Neuronal stem cell (in vitro differentiated cells): ENCODE data around the gene KIAA0930.
A peak's percentile ranks its signal among the peaks of the same experiment; 100 is the strongest.

Experiments used
- DNase-seq: peaks from one replicate; pipeline ENCODE4 v3.0.0-alpha.2; 2013; ENCODE audit warnings: low spot score
- H2AFZ ChIP-seq: one replicate; pipeline ENCODE4 v1.6.1; 2013; ENCODE audit warnings: mild to moderate bottlenecking, low read length, inconsistent platforms
- H2AK5ac ChIP-seq: 2 replicates; pipeline ENCODE4 v1.6.1; 2013; ENCODE audit warnings: low read depth, mild to moderate bottlenecking, inconsistent platforms, low read length, moderate library complexity, mixed read lengths
- H2BK120ac ChIP-seq: 2 replicates; pipeline ENCODE4 v1.6.1; 2013; ENCODE audit warnings: low read depth, mild to moderate bottlenecking, inconsistent platforms, low read length, moderate library complexity, mixed read lengths
- H2BK12ac ChIP-seq: one replicate; pipeline ENCODE4 v1.6.1; 2013; ENCODE audit warnings: low read length, inconsistent platforms
- H2BK15ac ChIP-seq: 2 replicates; pipeline ENCODE4 v1.6.1; 2013; ENCODE audit warnings: mild to moderate bottlenecking, low read length, inconsistent platforms, mixed read lengths
- H2BK5ac ChIP-seq: one replicate; pipeline ENCODE4 v1.6.1; 2013; ENCODE audit warnings: inconsistent platforms, mild to moderate bottlenecking, low read length, moderate library complexity
- H3K14ac ChIP-seq: one replicate; pipeline ENCODE4 v1.6.1; 2013; ENCODE audit warnings: low read length, inconsistent platforms
- H3K18ac ChIP-seq: 2 replicates; pipeline ENCODE4 v1.6.1; 2013; ENCODE audit warnings: low read length, inconsistent platforms
- H3K23ac ChIP-seq: 2 replicates; pipeline ENCODE4 v1.6.1; 2013; ENCODE audit warnings: low read depth, mild to moderate bottlenecking, mixed read lengths, low read length, inconsistent platforms; ENCODE audit not compliant: poor library complexity
- H3K27ac ChIP-seq: replicated peaks from 3 replicates; pipeline ENCODE4 v1.5.1; 2013; ENCODE audit warnings: low read length, inconsistent platforms
- H3K27me3 ChIP-seq, 3 experiments: 2 replicates each; pipeline ENCODE4 v1.6.1; 2013; ENCODE audit warnings: low read length in 3 of 3, mild to moderate bottlenecking in 2 of 3, inconsistent platforms in 1 of 3, low read depth in 1 of 3, mixed read lengths in 1 of 3, moderate library complexity in 1 of 3; ENCODE audit not compliant: control insufficient read depth in 3 of 3, insufficient read depth in 3 of 3
- H3K36me3 ChIP-seq, 2 donors: replicated peaks in 1 of 2; 2 replicates each; pipeline ENCODE4 v1.6.1; 2013; ENCODE audit warnings: low read length in 2 of 2; ENCODE audit not compliant: control insufficient read depth in 2 of 2, insufficient read depth in 2 of 2
- H3K4ac ChIP-seq: 2 replicates; pipeline ENCODE4 v1.6.1; 2013; ENCODE audit warnings: inconsistent platforms, mild to moderate bottlenecking, low read length, moderate library complexity
- H3K4me1 ChIP-seq, 2 donors: 1 replicate in 1 of 2; 2 replicates in 1 of 2; pipeline ENCODE4 v1.6.1; 2013; ENCODE audit warnings: low read length in 2 of 2, low read depth in 1 of 2; ENCODE audit not compliant: control insufficient read depth in 2 of 2, insufficient read depth in 1 of 2
- H3K4me2 ChIP-seq: one replicate; pipeline ENCODE4 v1.6.1; 2013; ENCODE audit warnings: mild to moderate bottlenecking, low read length, inconsistent platforms; ENCODE audit not compliant: insufficient read depth, poor library complexity, severe bottlenecking
- H3K4me3 ChIP-seq, 2 donors: 2 replicates each; pipeline ENCODE4 v1.5.1; 2013; ENCODE audit warnings: low read length in 2 of 2, mild to moderate bottlenecking in 2 of 2, inconsistent platforms in 1 of 2, moderate library complexity in 1 of 2
- H3K79me1 ChIP-seq: one replicate; pipeline ENCODE4 v1.6.1; 2013; ENCODE audit warnings: low read depth, mild to moderate bottlenecking, inconsistent platforms, low read length, moderate library complexity
- H3K9ac ChIP-seq: one replicate; pipeline ENCODE4 v1.6.1; 2013; ENCODE audit warnings: mild to moderate bottlenecking, low read depth, low read length, inconsistent platforms; ENCODE audit not compliant: poor library complexity
- H3K9me3 ChIP-seq, 2 donors: replicated peaks in 1 of 2; 2 replicates each; pipeline versions ENCODE3 to v1.6.1; 2013; ENCODE audit warnings: low read length in 2 of 2, mild to moderate bottlenecking in 2 of 2, inconsistent platforms in 1 of 2, low read depth in 1 of 2, mixed read lengths in 1 of 2, moderate library complexity in 1 of 2; ENCODE audit not compliant: control insufficient read depth in 2 of 2, insufficient read depth in 1 of 2
- H4K8ac ChIP-seq: one replicate; pipeline ENCODE4 v1.6.1; 2013; ENCODE audit warnings: low read depth, mild to moderate bottlenecking, inconsistent platforms, low read length, moderate library complexity
- H4K91ac ChIP-seq: one replicate; pipeline ENCODE4 v1.6.1; 2013; ENCODE audit warnings: low read length, low read depth, mild to moderate bottlenecking, inconsistent platforms; ENCODE audit not compliant: poor library complexity
- WGBS, 2 donors: extraction: QIAGEN DNeasy Blood & Tissue Kit; methylation state at CpG; one replicate each; pipeline ENCODE4 v1.1.7; 2013; ENCODE audit warnings: missing lambda C conversion rate in 2 of 2, mixed read lengths in 1 of 2; ENCODE audit not compliant: insufficient read length in 2 of 2, insufficient replicate concordance in 1 of 2; ENCODE audit errors: extremely low coverage in 2 of 2; 5-methylcytosine and 5-hydroxymethylcytosine counted together

KIAA0930 gene

DNA sequence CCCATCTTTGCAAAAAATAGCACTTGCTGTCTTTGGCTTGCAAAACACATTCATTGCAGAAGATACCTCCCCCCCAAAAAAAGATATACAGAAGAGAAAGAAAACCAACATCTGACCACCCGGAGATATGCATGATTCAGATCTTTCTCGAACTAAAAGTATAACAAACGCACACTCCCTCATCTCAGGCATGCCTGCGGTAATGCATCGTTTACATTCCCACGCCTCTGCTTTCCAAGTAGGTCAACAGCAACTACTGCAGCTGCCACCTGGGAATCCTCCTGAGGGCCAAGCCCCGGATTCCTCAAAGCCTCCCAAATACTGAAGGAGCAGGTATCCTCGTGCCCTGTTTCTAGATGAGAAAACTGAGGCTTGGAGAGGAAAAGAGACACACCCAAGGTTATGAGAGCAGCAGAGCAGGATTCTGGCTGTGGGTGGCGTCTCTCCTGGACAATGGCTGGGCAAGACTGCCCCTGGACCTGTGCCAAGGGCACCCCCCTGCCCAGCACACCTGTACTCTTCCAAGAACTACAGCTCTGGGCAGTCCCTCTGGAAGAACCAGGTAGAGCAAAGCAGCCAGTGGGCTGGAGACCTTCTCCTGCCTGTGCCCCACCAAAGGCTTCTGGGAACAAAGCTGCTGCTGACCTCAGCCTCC, 38.9 kb downstream of the KIAA0930 start:
- no peak overlapping the region for H3K4ac ChIP-seq
- H3K79me1 ChIP-seq = peaks cover 3% of the 10 kb centered on the region
- H3K27me3 ChIP-seq = no peaks in the 10 kb centered on the region
- no peak overlapping the region for H2BK120ac ChIP-seq
- H3K36me3 ChIP-seq = peaks cover 16 to 34% of the 10 kb centered on the region in 2 donors
- H2AK5ac ChIP-seq = no peak overlapping the region
- no peak overlapping the region for H3K27ac ChIP-seq
- no peaks in the 10 kb centered on the region for H3K9me3 ChIP-seq
- no peak overlapping the region for H3K14ac ChIP-seq
- no peak overlapping the region for H4K8ac ChIP-seq
- H4K91ac ChIP-seq = no peak overlapping the region
- no peak overlapping the region for H2BK5ac ChIP-seq
- no peak overlapping the region for H3K4me3 ChIP-seq
- H3K23ac ChIP-seq = no peak overlapping the region
- peaks cover 0 to 9% of the 10 kb centered on the region in 2 donors for H3K4me1 ChIP-seq
- no CpG with 5 or more reads among the region's 9 CpGs for WGBS, 2 donors
- H2BK15ac ChIP-seq = no peak overlapping the region
- DNase-seq = no peak
- H2AFZ ChIP-seq = no peak overlapping the region
- no peak overlapping the region for H3K4me2 ChIP-seq
- H3K18ac ChIP-seq = peak overlapping the region; percentile 24
- H2BK12ac ChIP-seq = no peak overlapping the region
- H3K9ac ChIP-seq = no peak overlapping the region

DNA sequence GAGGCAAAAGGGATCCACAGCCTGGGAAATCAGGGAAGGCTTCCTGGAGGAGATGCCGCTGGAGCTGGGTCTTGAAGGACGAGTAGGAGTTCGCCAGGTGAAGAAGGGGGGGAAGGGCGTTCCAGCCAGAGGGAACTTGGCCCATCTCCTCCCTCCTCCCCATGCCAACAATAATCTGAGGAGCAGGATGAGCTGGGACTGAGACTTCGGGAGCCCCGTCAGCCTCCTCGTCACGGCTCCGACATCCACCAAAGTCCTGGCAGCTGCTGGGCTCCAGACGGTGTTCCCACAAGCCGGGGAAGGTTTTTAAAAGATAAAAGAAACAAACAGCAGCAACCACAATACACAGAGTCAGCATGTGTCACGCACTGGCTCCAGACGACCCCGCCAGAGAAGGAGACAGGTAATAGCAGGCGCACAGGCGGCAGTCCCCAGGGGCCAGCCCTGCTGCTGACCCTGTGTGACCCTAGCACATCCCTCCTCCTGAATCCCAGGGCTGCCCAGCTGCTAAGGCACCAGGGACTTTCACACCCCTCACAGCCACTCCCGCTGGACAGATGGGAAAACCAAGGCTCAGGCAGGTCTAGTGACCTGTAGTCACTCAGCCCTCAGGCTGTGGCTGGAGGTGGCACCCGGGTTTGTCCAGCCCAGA, 39.7 kb downstream of the KIAA0930 start:
- Histone ChIP-seq H3K36me3 (peaks cover 16 to 39% of the 10 kb centered on the region in 2 donors), H4K91ac (no peak overlapping the region), H4K8ac (no peak overlapping the region), H2BK12ac (no peak overlapping the region), H2BK15ac (no peak overlapping the region), H3K9ac (no peak overlapping the region), H2BK5ac (peak overlapping the region; percentile 53), H3K4ac (no peak overlapping the region), H3K27ac (no peak overlapping the region), H3K79me1 (peaks cover 3% of the 10 kb centered on the region), H3K27me3 (no peaks in the 10 kb centered on the region), H3K18ac (no peak overlapping the region), H3K23ac (no peak overlapping the region), H3K4me3 (no peak overlapping the region), H3K4me2 (no peak overlapping the region), H2AK5ac (no peak overlapping the region), H3K14ac (peak overlapping the region; percentile 75), H2AFZ (no peak overlapping the region), H2BK120ac (no peak overlapping the region), H3K9me3 (no peaks in the 10 kb centered on the region), H3K4me1 (peaks cover 0 to 9% of the 10 kb centered on the region in 2 donors)
- no peak for DNase-seq
- WGBS, 2 donors = no CpG with 5 or more reads among the region's 18 CpGs

DNA sequence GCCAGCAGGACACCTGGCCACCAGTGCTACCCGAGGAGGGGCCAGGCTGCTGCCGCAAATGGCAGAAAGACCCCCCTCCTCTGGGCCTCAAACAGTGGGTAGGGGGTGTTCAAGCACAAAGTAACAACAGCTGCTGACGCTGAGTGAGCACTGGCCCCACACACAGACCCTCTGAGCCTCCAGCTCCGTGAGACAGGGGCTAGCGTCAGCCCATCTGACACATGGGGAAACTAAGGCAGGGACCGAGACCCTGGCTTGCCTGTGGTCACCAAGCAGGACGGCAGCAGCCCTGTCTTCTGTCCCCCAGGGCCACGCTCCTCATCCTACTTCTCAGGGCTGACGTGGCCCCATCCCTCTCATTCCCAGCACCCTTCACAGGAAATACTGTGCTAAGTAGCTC, 40.5 kb downstream of the KIAA0930 start:
- Histone ChIP-seq H3K18ac (no peak overlapping the region), H3K27ac (no peak overlapping the region), H2BK5ac (no peak overlapping the region), H3K4me2 (no peak overlapping the region), H2AFZ (no peak overlapping the region), H4K8ac (no peak overlapping the region), H3K36me3 (peaks cover 16 to 41% of the 10 kb centered on the region in 2 donors), H3K14ac (peak overlapping the region; percentile 9), H3K4me1 (peaks cover 0 to 9% of the 10 kb centered on the region in 2 donors), H3K4ac (no peak overlapping the region), H3K4me3 (no peak overlapping the region), H3K27me3 (no peaks in the 10 kb centered on the region), H3K79me1 (peaks cover 3% of the 10 kb centered on the region), H3K9ac (no peak overlapping the region), H3K9me3 (no peaks in the 10 kb centered on the region), H2BK12ac (no peak overlapping the region), H3K23ac (peak overlapping the region; percentile 5), H2BK120ac (no peak overlapping the region), H2AK5ac (no peak overlapping the region), H2BK15ac (no peak overlapping the region), H4K91ac (no peak overlapping the region)
- no CpG with 5 or more reads among the region's 9 CpGs for WGBS, 2 donors
- DNase-seq = no peak

DNA sequence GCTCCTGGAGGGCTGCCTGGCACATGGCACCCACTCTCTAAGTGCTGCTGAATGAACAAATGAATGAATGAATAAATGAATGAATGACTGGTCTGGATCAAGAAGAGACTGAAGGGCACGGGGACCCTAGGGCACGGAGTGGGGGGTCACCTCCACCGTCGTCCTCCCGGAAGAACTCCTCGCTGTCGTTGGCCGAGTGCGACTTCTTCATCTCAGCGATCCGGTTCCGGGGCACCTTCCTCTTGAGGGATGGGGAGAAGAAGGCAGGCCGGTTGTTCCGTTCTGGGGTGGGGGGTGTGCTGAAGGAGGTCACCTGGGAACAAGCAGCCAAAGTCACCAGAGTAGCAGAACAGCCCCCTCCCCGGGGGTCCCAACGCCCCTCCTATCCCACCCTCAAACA, 41.0 kb downstream of the KIAA0930 start:
- peaks cover 3% of the 10 kb centered on the region for H3K79me1 ChIP-seq
- no peak overlapping the region for H3K4ac ChIP-seq
- H4K8ac ChIP-seq = no peak overlapping the region
- H3K4me1 ChIP-seq = peaks cover 0 to 9% of the 10 kb centered on the region in 2 donors
- H3K23ac ChIP-seq = peak overlapping the region; percentile 5
- H3K9me3 ChIP-seq = no peaks in the 10 kb centered on the region
- H2BK12ac ChIP-seq = no peak overlapping the region
- peak overlapping the region; percentile 9 for H3K14ac ChIP-seq
- no peak overlapping the region for H2BK5ac ChIP-seq
- no CpG with 5 or more reads among the region's 16 CpGs for WGBS, 2 donors
- H2BK120ac ChIP-seq = no peak overlapping the region
- H3K4me2 ChIP-seq = no peak overlapping the region
- no peak overlapping the region for H2BK15ac ChIP-seq
- no peak overlapping the region for H3K4me3 ChIP-seq
- H3K9ac ChIP-seq = no peak overlapping the region
- H2AFZ ChIP-seq = no peak overlapping the region
- no peak overlapping the region for H2AK5ac ChIP-seq
- H3K36me3 ChIP-seq = peaks cover 16 to 41% of the 10 kb centered on the region in 2 donors
- H4K91ac ChIP-seq = no peak overlapping the region
- no peak for DNase-seq
- no peaks in the 10 kb centered on the region for H3K27me3 ChIP-seq
- no peak overlapping the region for H3K18ac ChIP-seq
- H3K27ac ChIP-seq = no peak overlapping the region
